Measurements from ENCODE around the gene CLDN6.
A peak's percentile ranks its signal among the peaks of the same experiment; 100 is the strongest.

Gene CLDN6

GRCh38 chr16:3027983-3028715, 10.2 kb upstream of the CLDN6 start:
- peak; percentile 91 for DNase-seq (ENCODE audit: low read depth)

- DNase-seq (ENCODE audit: low read depth): no peak
These were observed 9.5 kb upstream of the CLDN6 start for GRCh38 chr16:3027489-3027795.

GRCh38 chr16:3026609-3027488, 8.9 kb upstream of the CLDN6 start:
- DNase-seq (ENCODE audit: low read depth): no peak

- no peak for DNase-seq (ENCODE audit: low read depth)
These were observed 8.0 kb upstream of the CLDN6 start for GRCh38 chr16:3026003-3026378.

GRCh38 chr16:3025032-3026002, 7.3 kb upstream of the CLDN6 start:
- no peak for DNase-seq (ENCODE audit: low read depth)

- peak; percentile 93 for DNase-seq (ENCODE audit: low read depth)
These were observed 5.9 kb upstream of the CLDN6 start, which contains the start of the genes HCFC1R1 and THOC6 for GRCh38 chr16:3023669-3024478. TSS of gene HCFC1R1 (minus strand) at chr16:3023942. CDS start at chr16:3023941, 1 bp downstream. TSS of gene THOC6 (plus strand) at chr16:3024035. CDS start at chr16:3024327, 292 bp downstream.

GRCh38 chr16:3023415-3023668, 5.4 kb upstream of the CLDN6 start:
- DNase-seq (ENCODE audit: low read depth): no peak

- DNase-seq (ENCODE audit: low read depth): no peak
These were observed 4.9 kb upstream of the CLDN6 start for GRCh38 chr16:3022684-3023414.

- peak; percentile 86 for DNase-seq (ENCODE audit: low read depth)
These were observed 4.3 kb upstream of the CLDN6 start for GRCh38 chr16:3022208-3022683.

GRCh38 chr16:3021449-3022207, 3.6 kb upstream of the CLDN6 start:
- peak; percentile 88 for DNase-seq (ENCODE audit: low read depth)

GRCh38 chr16:3020604-3021448, 2.8 kb upstream of the CLDN6 start:
- peak; percentile 46 for DNase-seq (ENCODE audit: low read depth)

- DNase-seq (ENCODE audit: low read depth): peak; percentile 77
These were observed 2.2 kb upstream of the CLDN6 start, which contains the start of gene TNFRSF12A for GRCh38 chr16:3020247-3020603. TSS of gene TNFRSF12A (plus strand) at chr16:3020368. CDS start at chr16:3020398, 30 bp downstream.

GRCh38 chr16:3019594-3020246, 1.7 kb upstream of the CLDN6 start:
- DNase-seq (ENCODE audit: low read depth): no peak

GRCh38 chr16:3017344-3017743, 639 bp downstream of the CLDN6 start:
- DNase-seq (ENCODE audit: low read depth): no peak

- no peak for DNase-seq (ENCODE audit: low read depth)
These were observed 2.0 kb downstream of the CLDN6 start for GRCh38 chr16:3015865-3016521.

- DNase-seq (ENCODE audit: low read depth): no peak
These were observed 3.0 kb downstream of the CLDN6 start for GRCh38 chr16:3014971-3015370.

GRCh38 chr16:3013998-3014690, 3.8 kb downstream of the CLDN6 start:
- no peak for DNase-seq (ENCODE audit: low read depth)

All from activated T-cell treated with anti-CD3 and anti-CD28 coated beads for 48 hours (primary cell).